ENCODE results near the gene TMEM114.

DNA sequence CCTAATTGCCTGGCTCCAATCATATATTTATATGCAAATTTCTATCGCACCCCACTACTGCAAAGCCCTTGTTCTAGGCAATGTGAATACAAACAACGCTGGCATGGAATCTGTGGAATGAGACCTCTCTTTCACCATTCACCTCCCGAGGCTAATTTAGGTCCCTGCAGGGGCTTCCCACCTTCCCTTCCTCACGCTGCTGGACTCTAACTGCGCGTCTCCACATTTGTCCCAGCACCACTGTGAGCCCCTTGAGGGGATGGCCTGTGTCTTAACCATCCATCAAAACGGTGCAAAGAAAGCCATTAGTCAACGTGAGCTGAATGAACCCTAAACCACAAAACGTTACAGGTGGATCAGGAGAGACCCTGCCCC is 1.6 kb downstream of the TMEM114 start:
- TF ChIP-seq POLR2AphosphoS5 (IDR thresholded peaks at IDR 0.05; ENCODE audit: low read depth, low read length), result no peak
- TF ChIP-seq TAF1 (IDR thresholded peaks at IDR 0.05; ENCODE audit: borderline replicate concordance, insufficient read depth, low read length), result no peak
- TF ChIP-seq SIN3A (IDR thresholded peaks at IDR 0.05; ENCODE audit: borderline replicate concordance, insufficient read depth, low read length), result no peak

All from PFSK-1 (cell line).